ENCODE measurements around the gene MITF.

The MITF gene

GRCh38 chr3:69925506-69925905 lies 186.2 kb downstream of the MITF start:
- no peak for DNase-seq

- DNase-seq: no peak
Observed at GRCh38 chr3:69926385-69926784, 187.1 kb downstream of the MITF start.

- no peak for DNase-seq
Observed at GRCh38 chr3:69927571-69927970, 188.3 kb downstream of the MITF start.

- DNase-seq: no peak
Observed at GRCh38 chr3:69929019-69929418, 189.8 kb downstream of the MITF start.

GRCh38 chr3:69930564-69930963 lies 191.3 kb downstream of the MITF start:
- no peak for DNase-seq

GRCh38 chr3:69932087-69932486 lies 192.8 kb downstream of the MITF start:
- no peak for DNase-seq

- DNase-seq: no peak
Observed at GRCh38 chr3:69932501-69932900, 193.2 kb downstream of the MITF start.

- no peak for DNase-seq
Observed at GRCh38 chr3:69934398-69934797, 195.1 kb downstream of the MITF start.

- no peak for DNase-seq
Observed at GRCh38 chr3:69936266-69936665, 197.0 kb downstream of the MITF start.

GRCh38 chr3:69938061-69938460 lies 198.8 kb downstream of the MITF start:
- DNase-seq: no peak

- DNase-seq: no peak
Observed at GRCh38 chr3:69938931-69939330, 199.7 kb downstream of the MITF start.

GRCh38 chr3:69941037-69941436 lies 201.8 kb downstream of the MITF start:
- no peak for DNase-seq

GRCh38 chr3:69941439-69942176 lies 202.3 kb downstream of the MITF start:
- DNase-seq: no peak

- DNase-seq: no peak
Observed at GRCh38 chr3:69944931-69945493, 205.7 kb downstream of the MITF start.

- DNase-seq: no peak
Observed at GRCh38 chr3:69948246-69948862, 209.1 kb downstream of the MITF start.

GRCh38 chr3:69951616-69952015 lies 212.4 kb downstream of the MITF start:
- DNase-seq: no peak

GRCh38 chr3:69959581-69959980 lies 220.3 kb downstream of the MITF start:
- DNase-seq: no peak

- no peak for DNase-seq
Observed at GRCh38 chr3:69961706-69962439, 222.6 kb downstream of the MITF start.

- DNase-seq: no peak
Observed at GRCh38 chr3:69963643-69964042, 224.4 kb downstream of the MITF start.

GRCh38 chr3:69967156-69967555 lies 227.9 kb downstream of the MITF start:
- no peak for DNase-seq

- DNase-seq: no peak
Observed at GRCh38 chr3:69970827-69971226, 231.6 kb downstream of the MITF start.

- no peak for DNase-seq
Observed at GRCh38 chr3:69972672-69973071, 233.4 kb downstream of the MITF start.

GRCh38 chr3:69976021-69976420 lies 236.8 kb downstream of the MITF start:
- no peak for DNase-seq
